HUES48 (cell line): Measurements from ENCODE around the gene ADCY10.
"Not testable (repeated sequence)": the region's sequence is repeated elsewhere in the genome, so short reads cannot be mapped to it uniquely, and the experiment has no call there.

ENCODE experiments used
- H3K27ac ChIP-seq: one replicate; pipeline ENCODE4 v1.7.0; 2013; ENCODE audit warnings: low read depth, low read length, inconsistent platforms
- H3K27me3 ChIP-seq: 2 replicates; pipeline ENCODE4 v1.6.1; 2013; ENCODE audit warnings: mild to moderate bottlenecking, low read length; ENCODE audit not compliant: control insufficient read depth, insufficient read depth
- H3K36me3 ChIP-seq: 2 replicates; pipeline ENCODE4 v1.6.1; 2013; ENCODE audit warnings: low read length; ENCODE audit not compliant: control insufficient read depth, insufficient read depth
- H3K4me1 ChIP-seq: 2 replicates; pipeline ENCODE4 v1.6.1; 2013; ENCODE audit warnings: mild to moderate bottlenecking, low read length; ENCODE audit not compliant: control insufficient read depth, insufficient read depth
- H3K4me3 ChIP-seq: 2 replicates; pipeline ENCODE4 v1.5.1; 2013; ENCODE audit warnings: mild to moderate bottlenecking, low read depth, low read length
- H3K9ac ChIP-seq: 2 replicates; pipeline ENCODE4 v1.6.1; 2013; ENCODE audit warnings: mild to moderate bottlenecking, low read depth, low read length, moderate library complexity
- H3K9me3 ChIP-seq: 2 replicates; pipeline ENCODE4 v1.6.1; 2013; ENCODE audit warnings: low read length; ENCODE audit not compliant: control insufficient read depth, insufficient read depth

Gene ADCY10

DNA sequence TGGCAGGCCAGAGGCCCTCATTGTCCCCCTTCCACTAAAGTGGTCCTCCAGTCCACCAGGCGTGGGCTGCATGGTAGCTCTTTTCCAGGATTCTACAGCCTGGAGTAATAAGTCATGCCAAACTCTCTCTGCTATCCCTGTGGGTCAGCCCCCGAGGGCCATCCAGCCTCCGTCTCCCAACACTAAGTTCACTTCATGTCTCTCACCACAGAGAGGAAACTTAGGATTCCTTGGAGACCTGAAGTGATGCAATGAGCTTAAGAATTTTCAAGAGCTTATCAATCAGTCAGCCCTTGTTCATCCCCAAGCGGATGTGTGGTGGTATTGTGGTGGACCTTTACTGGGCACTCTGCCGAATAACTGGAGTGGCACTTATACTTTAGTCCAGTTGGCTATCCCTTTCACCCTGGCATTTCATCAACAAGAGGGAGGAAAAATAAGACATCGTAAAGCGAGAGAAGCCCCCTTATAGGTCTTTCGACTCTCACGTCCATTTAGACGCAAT lies 48.1 kb downstream of the ADCY10 start:
- H3K27me3 ChIP-seq, H3K9me3 ChIP-seq, H3K4me3 ChIP-seq, H3K36me3 ChIP-seq, H3K9ac ChIP-seq, H3K27ac ChIP-seq: not testable (repeated sequence)
- H3K4me1 ChIP-seq: peaks cover 28% of the 10 kb centered on the region

DNA sequence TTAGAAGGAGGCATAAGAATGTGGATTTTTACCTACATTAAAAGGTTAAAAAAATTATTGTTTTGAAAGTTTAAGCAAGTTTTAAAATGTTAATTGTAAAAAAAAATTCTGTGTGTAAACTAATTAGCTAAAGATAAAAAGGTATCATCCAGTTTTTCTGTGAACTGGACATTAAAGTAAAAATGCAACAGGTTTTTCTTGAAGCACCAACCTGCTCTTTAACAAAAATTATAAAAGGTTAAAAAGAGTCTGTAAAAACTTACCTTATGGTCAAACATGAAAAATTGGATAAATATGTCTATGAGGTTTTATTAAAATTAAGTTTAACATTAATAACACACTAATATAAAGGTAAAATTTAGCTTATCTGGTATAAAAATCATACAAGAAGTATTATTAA lies 48.7 kb downstream of the ADCY10 start:
- not testable (repeated sequence) for H3K27me3 ChIP-seq, H3K36me3 ChIP-seq, H3K4me3 ChIP-seq, H3K27ac ChIP-seq, H3K9ac ChIP-seq, H3K9me3 ChIP-seq
- peaks cover 24% of the 10 kb centered on the region for H3K4me1 ChIP-seq

- Histone ChIP-seq H3K4me1 (peaks cover 18% of the 10 kb centered on the region), H3K4me3 (no peak overlapping the region), H3K9ac (no peak overlapping the region), H3K27ac (no peak overlapping the region), H3K9me3 (peaks cover 9% of the 10 kb centered on the region; the same call in 1 of the 2 replicates), H3K27me3 (no peaks in the 10 kb centered on the region), H3K36me3 (no peaks in the 10 kb centered on the region)
Measured at GRCh38 chr1:167864392-167865032, 49.4 kb downstream of the ADCY10 start.

DNA sequence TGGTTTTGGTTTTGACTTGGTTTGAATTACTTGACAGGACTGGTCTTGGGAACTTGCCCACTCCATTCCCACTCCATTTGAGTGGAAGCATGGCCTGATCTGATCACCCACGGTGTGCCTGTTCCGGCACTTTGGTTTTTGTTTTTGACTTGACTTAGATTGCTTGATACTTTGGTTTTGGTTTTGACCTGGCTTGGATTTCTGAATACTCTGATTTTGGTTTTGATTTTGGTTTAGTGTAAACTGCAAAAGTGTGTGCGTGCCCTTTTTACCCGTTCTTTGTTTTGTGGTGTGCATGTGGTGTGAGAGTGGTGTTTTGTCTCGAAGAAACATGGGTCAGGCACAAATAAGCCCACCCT lies 50.0 kb downstream of the ADCY10 start:
- no peaks in the 10 kb centered on the region for H3K27me3 ChIP-seq
- no peak overlapping the region for H3K4me3 ChIP-seq
- H3K9me3 ChIP-seq: peaks cover 9% of the 10 kb centered on the region; the same call in 1 of the 2 replicates
- H3K27ac ChIP-seq: no peak overlapping the region
- no peak overlapping the region for H3K9ac ChIP-seq
- peaks cover 18% of the 10 kb centered on the region for H3K4me1 ChIP-seq
- H3K36me3 ChIP-seq: no peaks in the 10 kb centered on the region

DNA sequence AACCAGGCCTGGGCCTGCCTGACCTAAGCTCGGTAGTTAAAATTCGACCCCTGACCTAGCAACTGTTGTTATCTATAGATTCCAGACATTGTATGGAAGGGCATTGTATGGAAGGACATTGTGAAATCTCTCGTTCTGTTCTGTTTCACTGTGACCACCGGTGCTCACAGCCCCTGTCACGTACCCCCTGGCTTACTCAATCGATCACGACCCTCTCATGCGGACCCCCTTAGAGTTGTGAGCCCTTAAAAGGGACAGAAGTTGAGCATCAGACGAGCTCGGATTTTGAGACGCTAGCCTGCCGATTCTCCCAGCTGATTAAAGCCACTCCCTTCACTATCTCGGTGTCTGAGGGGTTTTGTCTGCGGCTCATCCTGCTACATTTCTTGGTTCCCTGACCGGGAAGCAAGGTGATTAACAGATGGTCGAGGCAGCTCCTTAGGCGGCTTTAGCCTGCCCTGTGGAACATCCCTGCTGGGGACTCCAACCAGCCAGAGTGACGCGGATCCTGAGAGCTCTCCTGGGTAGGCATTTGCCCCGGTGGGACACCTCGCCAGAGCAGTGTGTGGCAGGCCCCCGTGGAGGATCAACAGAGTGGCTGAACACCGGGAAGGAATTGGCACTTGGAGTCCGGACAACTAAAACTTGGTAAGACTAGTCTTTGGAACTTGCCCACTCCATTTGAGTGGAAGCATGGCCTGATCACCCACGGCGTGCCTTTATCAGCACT lies 50.6 kb downstream of the ADCY10 start:
- not testable (repeated sequence) for H3K9me3 ChIP-seq, H3K4me3 ChIP-seq, H3K36me3 ChIP-seq, H3K9ac ChIP-seq, H3K27ac ChIP-seq, H3K27me3 ChIP-seq
- peaks cover 18% of the 10 kb centered on the region for H3K4me1 ChIP-seq

GRCh38 chr1:167862432-167863076 lies 51.4 kb downstream of the ADCY10 start:
- Histone ChIP-seq H3K9ac (no peak overlapping the region), H3K4me1 (peaks cover 18% of the 10 kb centered on the region), H3K36me3 (no peaks in the 10 kb centered on the region), H3K27me3 (no peaks in the 10 kb centered on the region), H3K9me3 (peaks cover 9% of the 10 kb centered on the region; the same call in 1 of the 2 replicates), H3K27ac (no peak overlapping the region), H3K4me3 (no peak overlapping the region)

DNA sequence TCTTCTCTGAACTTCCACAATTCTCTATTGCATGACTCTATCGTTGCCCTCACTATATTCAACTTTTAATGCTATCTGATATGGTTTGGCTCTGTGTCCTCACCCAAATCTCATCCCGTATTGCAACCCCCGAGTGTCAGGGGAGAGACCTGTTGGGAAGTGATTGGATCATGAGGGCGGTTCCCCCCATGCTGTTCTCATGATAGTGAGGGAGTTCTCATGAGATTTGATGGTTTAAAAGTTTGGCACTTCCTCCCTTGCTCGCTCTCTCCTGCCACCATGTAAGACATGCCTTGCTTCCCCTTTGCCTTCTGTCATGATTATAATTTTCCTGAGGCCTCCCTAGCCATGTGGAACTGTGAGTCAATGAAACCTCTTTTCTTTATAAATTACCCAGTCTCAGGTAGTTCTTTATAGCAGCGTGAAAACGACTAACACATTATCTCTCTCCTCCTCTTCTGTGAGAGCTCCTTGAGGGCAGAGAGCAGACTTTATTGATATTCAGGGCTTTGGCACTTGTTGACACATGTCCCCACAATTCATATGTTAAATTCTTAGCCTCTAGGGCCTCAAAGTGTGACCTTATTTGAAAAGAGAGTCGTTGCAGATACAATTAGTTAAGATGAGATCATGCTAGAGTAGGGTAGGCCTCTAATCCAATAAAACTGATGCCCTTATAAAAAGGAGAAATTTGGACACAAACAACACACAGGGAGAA lies 52.1 kb downstream of the ADCY10 start:
- Histone ChIP-seq H3K4me3 (no peak overlapping the region), H3K27me3 (no peaks in the 10 kb centered on the region), H3K9me3 (peaks cover 9% of the 10 kb centered on the region; the same call in 1 of the 2 replicates), H3K36me3 (no peaks in the 10 kb centered on the region), H3K4me1 (peaks cover 22% of the 10 kb centered on the region), H3K9ac (no peak overlapping the region), H3K27ac (no peak overlapping the region)

DNA sequence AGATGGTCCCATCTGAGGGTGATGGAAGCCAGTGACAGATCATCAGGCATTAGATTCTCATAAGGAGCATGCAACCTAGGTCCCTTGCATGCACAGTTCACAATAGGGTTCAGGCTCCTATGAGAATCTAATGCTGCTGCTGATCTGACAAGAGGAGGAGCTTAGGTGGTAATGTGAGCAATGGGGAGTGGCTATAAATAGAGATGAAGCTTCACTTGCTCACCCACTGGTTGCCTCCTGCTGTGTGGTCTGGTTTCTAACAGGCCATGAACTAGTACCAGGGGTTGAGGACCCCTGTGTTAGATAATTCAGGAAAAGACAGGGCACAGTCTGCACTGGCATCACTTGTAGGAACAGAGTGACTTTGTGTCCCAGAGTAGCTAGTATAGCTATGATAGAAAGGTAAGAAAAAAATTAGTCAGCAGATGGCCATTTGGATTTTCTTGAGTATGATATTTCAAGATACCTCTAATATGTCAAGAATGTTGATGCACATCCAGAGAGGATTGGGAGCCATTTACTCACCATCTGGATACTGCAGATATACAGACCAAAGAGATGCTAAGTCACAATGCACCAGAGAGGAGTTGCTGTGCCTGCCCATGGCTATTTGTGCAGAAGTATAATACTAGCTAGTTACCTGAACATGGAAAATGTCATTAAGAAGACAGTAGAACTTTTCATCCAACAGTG lies 53.6 kb downstream of the ADCY10 start:
- Histone ChIP-seq H3K27me3 (no peaks in the 10 kb centered on the region), H3K4me1 (peaks cover 32% of the 10 kb centered on the region), H3K36me3 (no peaks in the 10 kb centered on the region), H3K4me3 (no peak overlapping the region), H3K9me3 (peaks cover 9% of the 10 kb centered on the region; the same call in 1 of the 2 replicates), H3K9ac (no peak overlapping the region), H3K27ac (no peak overlapping the region)

DNA sequence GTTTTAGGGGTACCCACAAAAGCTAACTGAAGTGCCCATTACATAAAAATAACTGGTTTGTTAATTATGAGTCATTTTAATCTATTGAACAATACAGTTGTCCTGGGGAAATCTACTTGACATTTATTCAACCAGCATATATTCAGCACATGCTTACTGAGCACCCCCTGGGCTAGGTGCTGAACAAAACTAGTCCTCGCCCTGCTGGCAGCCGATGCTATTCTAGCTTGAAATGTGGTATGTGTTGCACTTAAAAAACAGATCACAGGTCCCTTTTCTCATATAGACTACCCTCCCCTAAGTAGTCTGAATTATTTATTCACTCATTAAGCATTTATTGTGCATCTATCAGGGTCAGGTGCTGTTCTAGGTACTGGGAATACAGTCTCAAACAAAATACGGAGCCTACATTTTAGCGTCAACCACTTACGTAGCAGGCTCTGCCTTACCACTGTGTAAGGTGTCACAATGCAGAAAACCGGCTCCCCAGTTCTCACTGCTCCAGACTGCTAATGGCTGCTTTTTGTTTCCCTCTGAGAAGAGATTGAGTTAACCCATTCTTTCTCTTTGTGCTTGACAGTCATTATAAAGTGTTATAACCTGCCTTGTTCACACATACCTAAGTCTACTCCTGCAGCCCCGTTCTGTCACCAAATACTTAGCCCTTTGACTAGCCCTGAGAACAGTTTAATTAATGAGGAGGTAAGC lies 57.1 kb downstream of the ADCY10 start:
- Histone ChIP-seq H3K36me3 (no peaks in the 10 kb centered on the region), H3K4me3 (no peak overlapping the region), H3K4me1 (peaks cover 24% of the 10 kb centered on the region), H3K27me3 (no peaks in the 10 kb centered on the region), H3K9me3 (peaks cover 9% of the 10 kb centered on the region; the same call in 1 of the 2 replicates), H3K9ac (no peak overlapping the region), H3K27ac (peak overlapping the region; percentile 33)

GRCh38 chr1:167854184-167854583 lies 59.8 kb downstream of the ADCY10 start:
- H3K9me3 ChIP-seq: no peaks in the 10 kb centered on the region
- no peaks in the 10 kb centered on the region for H3K36me3 ChIP-seq
- no peak overlapping the region for H3K4me3 ChIP-seq
- H3K27me3 ChIP-seq: no peaks in the 10 kb centered on the region
- H3K4me1 ChIP-seq: peaks cover 14% of the 10 kb centered on the region
- no peak overlapping the region for H3K9ac ChIP-seq
- no peak overlapping the region for H3K27ac ChIP-seq
